ENCODE data around the gene SGK1.
"Not testable (repeated sequence)": the region's sequence is repeated elsewhere in the genome, so short reads cannot be mapped to it uniquely, and the experiment has no call there.

Gene SGK1

GRCh38 chr6:134258849-134259306 is 59.0 kb downstream of the SGK1 start:
- no peak overlapping the region for H3K4me2 ChIP-seq (ENCODE audit: low read length)
- no peaks in the 10 kb centered on the region for H3K79me2 ChIP-seq (ENCODE audit: insufficient read depth, low read length)
- H3F3A ChIP-seq (ENCODE audit: insufficient read depth, low read length): no peaks in the 10 kb centered on the region
- TF ChIP-seq CTCF (IDR thresholded peaks at IDR 0.05; ENCODE audit: low read length) (no peak), EZH2 (IDR thresholded peaks at IDR 0.05; ENCODE audit: borderline replicate concordance, low read length) (no peak)
- H3K27ac ChIP-seq (ENCODE audit: low read depth, low read length, poor library complexity, severe bottlenecking): no peak overlapping the region
- no peaks in the 10 kb centered on the region for H3K27me3 ChIP-seq (ENCODE audit: insufficient read depth, low read length)
- H4K20me1 ChIP-seq (ENCODE audit: insufficient read depth, low read length): no peaks in the 10 kb centered on the region
- H2AFZ ChIP-seq (ENCODE audit: low read length): no peak overlapping the region
- no peaks in the 10 kb centered on the region for H3K36me3 ChIP-seq (ENCODE audit: insufficient read depth, low read length)
- no peaks in the 10 kb centered on the region for H3K9me2 ChIP-seq (ENCODE audit: low read depth, low read length)
- H3K4me1 ChIP-seq (ENCODE audit: insufficient read depth, low read length, severe bottlenecking): no peaks in the 10 kb centered on the region
- H3K9ac ChIP-seq (ENCODE audit: low read length): no peak overlapping the region
- H3K4me3 ChIP-seq (ENCODE audit: low read depth, low read length, poor library complexity, severe bottlenecking): no peak overlapping the region
- no peaks in the 10 kb centered on the region for H3K9me3 ChIP-seq (ENCODE audit: low read length)

- Histone ChIP-seq H3K4me3 (ENCODE audit: low read depth, low read length, poor library complexity, severe bottlenecking) (no peak overlapping the region), H4K20me1 (ENCODE audit: insufficient read depth, low read length) (no peaks in the 10 kb centered on the region), H2AFZ (ENCODE audit: low read length) (no peak overlapping the region), H3K9ac (ENCODE audit: low read length) (no peak overlapping the region), H3K36me3 (ENCODE audit: insufficient read depth, low read length) (no peaks in the 10 kb centered on the region), H3K4me1 (ENCODE audit: insufficient read depth, low read length, severe bottlenecking) (no peaks in the 10 kb centered on the region), H3K27ac (ENCODE audit: low read depth, low read length, poor library complexity, severe bottlenecking) (no peak overlapping the region), H3K27me3 (ENCODE audit: insufficient read depth, low read length) (no peaks in the 10 kb centered on the region), H3K9me3 (ENCODE audit: low read length) (no peaks in the 10 kb centered on the region), H3K79me2 (ENCODE audit: insufficient read depth, low read length) (no peaks in the 10 kb centered on the region), H3K9me2 (ENCODE audit: low read depth, low read length) (no peaks in the 10 kb centered on the region), H3F3A (ENCODE audit: insufficient read depth, low read length) (no peaks in the 10 kb centered on the region), H3K4me2 (ENCODE audit: low read length) (no peak overlapping the region)
- TF ChIP-seq CTCF (IDR thresholded peaks at IDR 0.05; ENCODE audit: low read length) (no peak), EZH2 (IDR thresholded peaks at IDR 0.05; ENCODE audit: borderline replicate concordance, low read length) (no peak)
These were observed 60.4 kb downstream of the SGK1 start for GRCh38 chr6:134257516-134257915.

GRCh38 chr6:134256862-134257261 is 61.0 kb downstream of the SGK1 start:
- Histone ChIP-seq H3K27ac (ENCODE audit: low read depth, low read length, poor library complexity, severe bottlenecking) (no peak overlapping the region), H3K4me1 (ENCODE audit: insufficient read depth, low read length, severe bottlenecking) (no peaks in the 10 kb centered on the region), H3K4me3 (ENCODE audit: low read depth, low read length, poor library complexity, severe bottlenecking) (no peak overlapping the region), H3F3A (ENCODE audit: insufficient read depth, low read length) (no peaks in the 10 kb centered on the region), H4K20me1 (ENCODE audit: insufficient read depth, low read length) (no peaks in the 10 kb centered on the region), H2AFZ (ENCODE audit: low read length) (no peak overlapping the region), H3K9me3 (ENCODE audit: low read length) (no peaks in the 10 kb centered on the region), H3K9me2 (ENCODE audit: low read depth, low read length) (no peaks in the 10 kb centered on the region), H3K79me2 (ENCODE audit: insufficient read depth, low read length) (no peaks in the 10 kb centered on the region), H3K27me3 (ENCODE audit: insufficient read depth, low read length) (no peaks in the 10 kb centered on the region), H3K36me3 (ENCODE audit: insufficient read depth, low read length) (no peaks in the 10 kb centered on the region), H3K9ac (ENCODE audit: low read length) (no peak overlapping the region), H3K4me2 (ENCODE audit: low read length) (no peak overlapping the region)
- no peak for TF ChIP-seq EZH2 (IDR thresholded peaks at IDR 0.05; ENCODE audit: borderline replicate concordance, low read length)
- TF ChIP-seq CTCF (IDR thresholded peaks at IDR 0.05; ENCODE audit: low read length): no peak

GRCh38 chr6:134255280-134255679 is 62.6 kb downstream of the SGK1 start:
- not testable (repeated sequence) for H3K4me2 ChIP-seq (ENCODE audit: low read length); H3K9me2 ChIP-seq (ENCODE audit: low read depth, low read length); H3F3A ChIP-seq (ENCODE audit: insufficient read depth, low read length)

More at GRCh38 chr6:134255280-134255679, 62.6 kb downstream of the SGK1 start:
- not testable (repeated sequence) for H3K9ac ChIP-seq (ENCODE audit: low read length); H2AFZ ChIP-seq (ENCODE audit: low read length); H3K27me3 ChIP-seq (ENCODE audit: insufficient read depth, low read length); H3K9me3 ChIP-seq (ENCODE audit: low read length); H3K79me2 ChIP-seq (ENCODE audit: insufficient read depth, low read length); H3K27ac ChIP-seq (ENCODE audit: low read depth, low read length, poor library complexity, severe bottlenecking); H3K4me3 ChIP-seq (ENCODE audit: low read depth, low read length, poor library complexity, severe bottlenecking); H3K36me3 ChIP-seq (ENCODE audit: insufficient read depth, low read length); H4K20me1 ChIP-seq (ENCODE audit: insufficient read depth, low read length); H3K4me1 ChIP-seq (ENCODE audit: insufficient read depth, low read length, severe bottlenecking)
